H1 (cell line): ENCODE results near the gene AGAP1. TPM values are rescaled to one million over a fixed set of nuclear protein-coding genes. Genes with fewer than 3 reads are reported as not detected.

Source experiments
- CTCF ChIA-PET: fragments of 300-600 bp; sonication (Branson Sonifier 250); formaldehyde crosslinking; loops from one replicate; lab custom pipeline; 2021; ENCODE audit not compliant: partially characterized antibody; lab: Charles Lee
- POLR2A ChIA-PET: fragments of 300-600 bp; sonication (Branson Sonifier 250); formaldehyde crosslinking; loops from one replicate; lab custom pipeline; 2021; ENCODE audit warnings: inconsistent platforms; ENCODE audit not compliant: partially characterized antibody; lab: Charles Lee
- DNase-seq, 2 experiments: peaks; one replicate each; pipeline versions ENCODE4 v3.0.0 to v3.0.0-alpha.2; 2010 to 2022; ENCODE audit warnings: low spot score in 2 of 2, low read depth in 1 of 2, mixed read lengths in 1 of 2
- FAIRE-seq: peaks from 2 replicates; lab custom pipeline; 2011; peaks lifted over from hg19 to GRCh38; lab: Jason Lieb, UNC
- H2AFZ ChIP-seq: 2 replicates; pipeline ENCODE4 v1.8.1; 2012; ENCODE audit warnings: low read length, inconsistent platforms
- H2AK5ac ChIP-seq: 2 replicates; pipeline ENCODE4 v1.6.1; 2013; ENCODE audit warnings: low read depth, low read length
- H2BK120ac ChIP-seq: replicated peaks from 2 replicates; pipeline ENCODE3; 2013; ENCODE audit warnings: low read depth, low read length, inconsistent platforms
- H2BK12ac ChIP-seq: 2 replicates; pipeline ENCODE4 v1.6.1; 2013; ENCODE audit warnings: low read depth, low read length
- H2BK15ac ChIP-seq: 2 replicates; pipeline ENCODE4 v1.6.1; 2013; ENCODE audit warnings: low read length
- H2BK20ac ChIP-seq: 2 replicates; pipeline ENCODE4 v1.6.1; 2013; ENCODE audit warnings: low read length
- H2BK5ac ChIP-seq: 2 replicates; pipeline ENCODE4 v1.6.1; 2013; ENCODE audit warnings: low read depth, low read length
- H3K14ac ChIP-seq: 2 replicates; pipeline ENCODE4 v1.6.1; 2013; ENCODE audit warnings: inconsistent platforms; ENCODE audit not compliant: insufficient read length
- H3K18ac ChIP-seq: 2 replicates; pipeline ENCODE4 v1.6.1; 2013; ENCODE audit warnings: low read length; ENCODE audit errors: extremely low read depth
- H3K23ac ChIP-seq: 2 replicates; pipeline ENCODE4 v1.6.1; 2013; ENCODE audit warnings: inconsistent platforms; ENCODE audit not compliant: insufficient read length
- H3K23me2 ChIP-seq: 2 replicates; pipeline ENCODE4 v1.6.1; 2013; ENCODE audit warnings: low read depth, low read length
- H3K27ac ChIP-seq: 2 replicates; pipeline ENCODE4 v1.6.1; 2011; ENCODE audit warnings: low read depth, low read length, inconsistent platforms
- H3K27me3 ChIP-seq, 4 experiments: replicated peaks in 1 of 4; 1 replicate in 1 of 4; 2 replicates in 3 of 4; pipeline versions ENCODE4 v1.6.1 to v1.8.1; 2011 to 2013; ENCODE audit warnings: low read length in 3 of 4, mild to moderate bottlenecking in 3 of 4, inconsistent platforms in 2 of 4, mixed read lengths in 2 of 4, moderate library complexity in 1 of 4; ENCODE audit not compliant: control insufficient read depth in 3 of 4, insufficient read depth in 3 of 4; ENCODE audit errors: extremely low read depth in 1 of 4
- H3K36me3 ChIP-seq, 4 experiments: 2 replicates each; pipeline versions ENCODE4 v1.6.1 to v1.8.1; 2011 to 2013; ENCODE audit warnings: mild to moderate bottlenecking in 4 of 4, low read length in 3 of 4, moderate library complexity in 2 of 4, control low read depth in 1 of 4, inconsistent platforms in 1 of 4; ENCODE audit not compliant: insufficient read depth in 4 of 4, control insufficient read depth in 2 of 4
- H3K4ac ChIP-seq: replicated peaks from 2 replicates; pipeline ENCODE3; 2013; ENCODE audit warnings: low read length, low read depth, mixed read lengths, inconsistent platforms; ENCODE audit not compliant: insufficient read length
- H3K4me1 ChIP-seq, 4 experiments: replicated peaks in 1 of 4; 1 replicate in 1 of 4; 2 replicates in 3 of 4; pipeline versions ENCODE4 v1.6.1 to v1.8.1; 2011 to 2013; ENCODE audit warnings: low read length in 3 of 4, inconsistent platforms in 2 of 4, mixed read lengths in 1 of 4; ENCODE audit not compliant: insufficient read depth in 4 of 4, control insufficient read depth in 3 of 4
- H3K4me2 ChIP-seq, 2 experiments: 2 replicates each; pipeline versions ENCODE4 v1.6.1 to v1.8.1; 2011 to 2013; ENCODE audit warnings: low read depth in 2 of 2, low read length in 2 of 2, control low read depth in 1 of 2, inconsistent platforms in 1 of 2, mild to moderate bottlenecking in 1 of 2; ENCODE audit not compliant: insufficient read depth in 1 of 2
- H3K4me3 ChIP-seq, 4 experiments: fragments of 200-600, 300-600 bp in 1 of 4; sonication (generic), shearing (Covaris generic), sonication (Bioruptor Twin) in 1 of 4; 2 replicates each; pipeline versions ENCODE4 v1.5.1 to v1.8.1; 2011 to 2016; ENCODE audit warnings: low read length in 4 of 4, low read depth in 3 of 4, control low read depth in 2 of 4, inconsistent platforms in 2 of 4, mild to moderate bottlenecking in 2 of 4, mixed read lengths in 1 of 4, moderate library complexity in 1 of 4; ENCODE audit not compliant: insufficient read depth in 2 of 4; ENCODE audit errors: extremely low read depth in 1 of 4
- H3K56ac ChIP-seq: replicated peaks from 2 replicates; pipeline ENCODE3; 2013; ENCODE audit warnings: low read depth, mild to moderate bottlenecking, mixed read lengths, low read length, inconsistent platforms; ENCODE audit not compliant: insufficient read length
- H3K79me1 ChIP-seq: 2 replicates; pipeline ENCODE4 v1.6.1; 2013; ENCODE audit warnings: low read depth, low read length, control low read depth
- H3K79me2 ChIP-seq, 2 experiments: 2 replicates each; pipeline versions ENCODE4 v1.6.1 to v1.8.1; 2012 to 2013; ENCODE audit warnings: low read length in 2 of 2, mild to moderate bottlenecking in 2 of 2, inconsistent platforms in 1 of 2; ENCODE audit not compliant: insufficient read depth in 2 of 2, control insufficient read depth in 1 of 2
- H3K9ac ChIP-seq, 4 experiments: replicated peaks in 1 of 4; 1 replicate in 1 of 4; 2 replicates in 3 of 4; pipeline versions ENCODE4 v1.6.1 to v1.8.1; 2011 to 2013; ENCODE audit warnings: low read depth in 3 of 4, low read length in 3 of 4, control low read depth in 2 of 4, mild to moderate bottlenecking in 2 of 4, moderate library complexity in 2 of 4, inconsistent platforms in 1 of 4; ENCODE audit errors: extremely low read depth in 1 of 4
- H3K9me3 ChIP-seq, 2 experiments: 2 replicates each; pipeline versions ENCODE4 v1.6.1 to v1.8.1; 2012 to 2013; ENCODE audit warnings: mild to moderate bottlenecking in 2 of 2, moderate library complexity in 2 of 2, control low read depth in 1 of 2, inconsistent platforms in 1 of 2, low read depth in 1 of 2, low read length in 1 of 2, mixed read lengths in 1 of 2; ENCODE audit not compliant: insufficient read depth in 2 of 2
- H4K20me1 ChIP-seq, 2 experiments: replicated peaks in 1 of 2; 2 replicates each; pipeline versions ENCODE3 to v1.8.1; 2011 to 2013; ENCODE audit warnings: inconsistent platforms in 2 of 2, low read length in 2 of 2, mild to moderate bottlenecking in 1 of 2; ENCODE audit not compliant: insufficient read depth in 2 of 2, control insufficient read depth in 1 of 2
- H4K5ac ChIP-seq: 2 replicates; pipeline ENCODE4 v1.6.1; 2013; ENCODE audit warnings: low read length, low read depth, mixed read lengths, inconsistent platforms; ENCODE audit not compliant: insufficient read length
- H4K8ac ChIP-seq: 2 replicates; pipeline ENCODE4 v1.8.0; 2013; ENCODE audit warnings: mild to moderate bottlenecking, moderate library complexity, low read length, inconsistent platforms; ENCODE audit not compliant: insufficient read depth; ENCODE audit errors: extremely low read depth
- H4K91ac ChIP-seq: replicated peaks from 2 replicates; pipeline ENCODE3; 2013; ENCODE audit warnings: low read length, mixed read lengths, inconsistent platforms; ENCODE audit not compliant: insufficient read length
- ASH2L ChIP-seq: fragments of 200-600, 300-600 bp; sonication (generic); IDR thresholded peaks from one replicate; pipeline ENCODE4 v1.7.1; 2017; ENCODE audit warnings: low read length
- BRCA1 ChIP-seq: IDR thresholded peaks from 2 replicates; pipeline ENCODE4 v1.6.1; 2012; ENCODE audit warnings: low read depth, low read length, improper control_type of control experiment
- CBX8 ChIP-seq: fragments of 300-800, 300-1000 bp; sonication (generic); IDR thresholded peaks from 2 replicates; pipeline ENCODE4 v1.7.1; 2016; ENCODE audit warnings: low read depth, low read length, borderline replicate concordance
- EZH2 ChIP-seq: fragments of 200-600 bp; sonication (generic); IDR thresholded peaks from 2 replicates; pipeline ENCODE4 v1.7.1; 2012; ENCODE audit warnings: low read depth, mild to moderate bottlenecking, moderate library complexity, low read length, inconsistent platforms; ENCODE audit not compliant: severe bottlenecking
- KDM5A ChIP-seq: fragments of 200-600 bp; IDR thresholded peaks from 2 replicates; pipeline ENCODE4 v1.7.1; 2012; ENCODE audit warnings: mild to moderate bottlenecking, low read length, inconsistent platforms, mixed read lengths
- NANOG ChIP-seq: IDR thresholded peaks from 2 replicates; pipeline ENCODE4 v1.6.1; 2011; ENCODE audit warnings: low read length, low read depth, mild to moderate bottlenecking, inconsistent platforms; ENCODE audit not compliant: insufficient read depth, poor library complexity, severe bottlenecking
- POLR2AphosphoS5 ChIP-seq: IDR thresholded peaks from 2 replicates; pipeline ENCODE4 v1.6.1; 2011; ENCODE audit warnings: low read depth, low read length
- RFX5 ChIP-seq: IDR thresholded peaks from 2 replicates; pipeline ENCODE4 v1.6.1; 2011; ENCODE audit warnings: low read depth, low read length, improper control_type of control experiment, borderline replicate concordance
- SP1 ChIP-seq: IDR thresholded peaks from 2 replicates; pipeline ENCODE4 v1.6.1; 2011; ENCODE audit warnings: low read depth, low read length
- TCF12 ChIP-seq: IDR thresholded peaks from 2 replicates; pipeline ENCODE4 v1.6.1; 2011; ENCODE audit warnings: low read depth, mild to moderate bottlenecking, low read length
- WGBS, 2 experiments: shearing (Covaris generic) in 1 of 2; methylation state at CpG; one replicate each; pipeline versions ENCODE4 v1.1.6 to v1.1.7; 2013 to 2015; ENCODE audit warnings: low lambda C conversion rate in 2 of 2, mixed read lengths in 2 of 2, inconsistent platforms in 1 of 2, low coverage in 1 of 2, missing lambda C conversion rate in 1 of 2; ENCODE audit not compliant: insufficient replicate concordance in 2 of 2, insufficient coverage in 1 of 2, insufficient read length in 1 of 2; ENCODE audit errors: extremely low coverage in 1 of 2, missing lambda C conversion rate in 1 of 2; 5-methylcytosine and 5-hydroxymethylcytosine counted together
- polyA plus RNA-seq, 7 experiments: library from polyadenylated mRNA; depleted of rRNA in 3 of 7; stranded (reverse) in 5 of 7; unstranded in 2 of 7; fragments of >200 nt in 5 of 7; fragments of 200-250 nt in 2 of 7; gene quantifications; 1 replicate in 5 of 7; 2 replicates in 1 of 7; 4 replicates in 1 of 7; pipeline versions ENCODE4 v1.2.1 to v1.2.3, GENCODE V29; 2011 to 2013; ENCODE audit warnings: missing spikeins in 2 of 7, mixed read lengths in 2 of 7
- total RNA-seq: library from RNA; stranded (reverse); fragmentation: NEBNext Ultra II Directional; extraction: Animal tissue kit (Norgen Biotek cat#: 25700); gene quantifications from 2 replicates; pipeline ENCODE4 v1.2.1, GENCODE V29; 2021

Gene AGAP1
- total and polyA plus RNA-seq, 2 of the 8 experiments (the other 6 are each of a cell fraction or from before 2014, with no cell fraction given): 18.1 to 39.4 TPM

DNA sequence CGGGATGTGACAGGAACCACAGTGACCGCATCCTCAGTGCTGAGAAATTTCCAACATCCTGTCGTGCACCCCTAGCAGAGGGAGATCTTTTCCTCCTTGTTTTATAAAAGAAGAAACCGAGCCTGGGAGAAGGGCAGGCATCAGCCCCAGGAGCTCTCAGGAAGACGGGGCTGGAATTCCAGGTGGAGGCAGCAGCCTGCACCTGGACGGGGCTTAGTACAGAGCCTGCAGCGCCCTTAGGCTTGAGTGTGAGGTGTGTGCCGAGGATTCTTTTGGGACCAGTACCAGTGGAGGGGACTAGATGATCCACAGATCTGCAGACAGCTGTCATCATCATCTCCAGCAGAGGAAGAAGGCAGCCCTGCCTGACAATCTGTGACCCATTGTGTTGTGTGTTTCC is 525.6 kb downstream of the AGAP1 start:
- DNase-seq: no peak
- POLR2A ChIA-PET: no interaction called here
- Histone ChIP-seq H3K36me3 (no peaks in the 10 kb centered on the region; a peak in 1 of 8 replicates), H3K27me3 (no peaks in the 10 kb centered on the region), H2BK5ac (no peak overlapping the region)
- 95% methylated on average over 8 of the region's 8 CpGs; no CpG with 5 or more reads in 1 of the 2 experiments for WGBS, 2 experiments
- no peak for TF ChIP-seq SP1
- no peak for TF ChIP-seq RFX5
- no peak for TF ChIP-seq KDM5A
- TF ChIP-seq POLR2AphosphoS5: no peak
- TF ChIP-seq EZH2: no peak
- no peak for TF ChIP-seq ASH2L
- TF ChIP-seq CBX8: no peak
- no peak for TF ChIP-seq NANOG
- TF ChIP-seq TCF12: no peak
- no peak for TF ChIP-seq BRCA1
- TF ChIP-seq, all 59 proteins: peak for 0
- H3K4me1 ChIP-seq: peaks cover under 1 to 10% (median 7%) of the 10 kb centered on the region in 4 experiments
- H3K9ac ChIP-seq: no peak overlapping the region
- no peak overlapping the region for H3K14ac ChIP-seq
- no peak overlapping the region for H3K23ac ChIP-seq
- no peak overlapping the region for H3K4me3 ChIP-seq
- no peak overlapping the region for H4K91ac ChIP-seq
- H3K56ac ChIP-seq: no peak overlapping the region
- CTCF ChIA-PET: no interaction called here
- no peak overlapping the region for H3K4ac ChIP-seq
- H2BK120ac ChIP-seq: no peak overlapping the region
- no peaks in the 10 kb centered on the region for H3K9me3 ChIP-seq
- H3K27ac ChIP-seq: no peak overlapping the region
- H3K4me2 ChIP-seq: no peak overlapping the region
- no peak for FAIRE-seq
- no peak overlapping the region for H2BK20ac ChIP-seq
- H3K79me1 ChIP-seq: no peaks in the 10 kb centered on the region
- H3K23me2 ChIP-seq: no peaks in the 10 kb centered on the region
- H2BK15ac ChIP-seq: no peak overlapping the region
- H4K8ac ChIP-seq: no peak overlapping the region
- H2AK5ac ChIP-seq: no peak overlapping the region
- H3K79me2 ChIP-seq: no peaks in the 10 kb centered on the region
- H4K5ac ChIP-seq: no peak overlapping the region
- H2AFZ ChIP-seq: no peak overlapping the region
- no peaks in the 10 kb centered on the region for H4K20me1 ChIP-seq
- no peak overlapping the region for H3K18ac ChIP-seq
- H2BK12ac ChIP-seq: no peak overlapping the region
